Lung (tissue), 12 donors: ENCODE measurements around the gene RALB. TPM values are rescaled to one million over a fixed set of nuclear protein-coding genes. Genes with fewer than 3 reads are reported as not detected.
A peak's percentile ranks its signal among the peaks of the same experiment; 100 is the strongest.

Experiments used
- ATAC-seq: fragments of 200-7000 bp; cut with Tn5 transposase; one replicate; pipeline ENCODE4 v1.9.1; 2020; ENCODE audit warnings: moderate number of reproducible peaks; ENCODE audit not compliant: insufficient read depth, low FRiP score
- DNase-seq, 3 donors: peaks; one replicate each; pipeline ENCODE4 v3.0.0-alpha.2; 2013 to 2017
- H3K27ac ChIP-seq, 2 donors: one replicate each; pipeline ENCODE4 v1.5.1; 2013; ENCODE audit warnings: mild to moderate bottlenecking in 2 of 2, moderate library complexity in 2 of 2, control low read depth in 1 of 2, inconsistent platforms in 1 of 2, low read depth in 1 of 2, low read length in 1 of 2
- H3K27me3 ChIP-seq, 3 donors: one replicate each; pipeline ENCODE4 v1.5.1; 2013; ENCODE audit warnings: low read length in 2 of 3; ENCODE audit not compliant: control insufficient read depth in 3 of 3, insufficient read depth in 3 of 3
- H3K36me3 ChIP-seq, 4 donors: one replicate each; pipeline ENCODE4 v1.5.1; 2013; ENCODE audit warnings: low read length in 4 of 4, mild to moderate bottlenecking in 1 of 4, moderate library complexity in 1 of 4; ENCODE audit not compliant: control insufficient read depth in 4 of 4, insufficient read depth in 4 of 4
- H3K4me1 ChIP-seq, 5 donors: one replicate each; pipeline ENCODE4 v1.5.1; 2013; ENCODE audit warnings: low read length in 5 of 5, mild to moderate bottlenecking in 2 of 5, moderate library complexity in 1 of 5; ENCODE audit not compliant: control insufficient read depth in 5 of 5, insufficient read depth in 5 of 5
- H3K4me3 ChIP-seq: one replicate; pipeline ENCODE4 v1.5.1; 2013; ENCODE audit warnings: mild to moderate bottlenecking, control low read depth, moderate library complexity
- H3K9ac ChIP-seq, 2 donors: one replicate each; pipeline ENCODE4 v1.5.1; 2013; ENCODE audit warnings: low read length in 2 of 2, control low read depth in 1 of 2; ENCODE audit not compliant: insufficient read depth in 1 of 2
- H3K9me3 ChIP-seq, 4 donors: one replicate each; pipeline ENCODE4 v1.5.1; 2013; ENCODE audit warnings: low read length in 3 of 4, mild to moderate bottlenecking in 1 of 4, moderate library complexity in 1 of 4; ENCODE audit not compliant: control insufficient read depth in 4 of 4, insufficient read depth in 3 of 4
- CTCF ChIP-seq: IDR thresholded peaks from 2 replicates; pipeline ENCODE4 v1.5.1; 2012; ENCODE audit warnings: mild to moderate bottlenecking; ENCODE audit errors: control extremely low read depth, extremely low read depth
- WGBS, 2 donors: extraction: QIAGEN DNeasy Blood & Tissue Kit; methylation state at CpG; one replicate each; pipeline ENCODE4 v1.1.7; 2013; 5-methylcytosine and 5-hydroxymethylcytosine counted together
- polyA plus RNA-seq, 2 donors: library from polyadenylated mRNA; stranded (reverse); fragments of 200-250 nt; gene quantifications; one replicate each; pipeline ENCODE4 v1.2.1, GENCODE V29; 2013
- total RNA-seq, 2 donors: library from RNA; depleted of rRNA in 1 of 2; stranded (reverse); fragments of >200 nt in 1 of 2; gene quantifications; one replicate each; pipeline ENCODE4 v1.2.1, GENCODE V29; 2014 to 2021
- donor health status: control.
- donor health status: control.
- donor health status: Bipolar disorder and iron deficiency.
- donor health status: healthy.
- donor health status: DM: yes; HTN: yes; CAD: no.

The RALB gene
- total and polyA plus RNA-seq, 4 donors, result 34.6 to 111 (median 77.1) TPM

- H3K4me3 ChIP-seq, result no peak overlapping the region
- DNase-seq (no peak), ATAC-seq (no peak)
- peak overlapping the region in 1 of 2 donors; percentile 75 for H3K27ac ChIP-seq
- H3K4me1 ChIP-seq, result peaks cover 0 to 17% (median 11%) of the 10 kb centered on the region in 5 donors
- 69 to 76% methylated on average over 12 of the region's 12 CpGs for WGBS, 2 donors
- no peak overlapping the region for H3K9ac ChIP-seq
- no peaks in the 10 kb centered on the region for H3K9me3 ChIP-seq
- no peaks in the 10 kb centered on the region for H3K36me3 ChIP-seq
- peaks cover 0 to under 1% (median 0%) of the 10 kb centered on the region in 3 donors for H3K27me3 ChIP-seq
- TF ChIP-seq CTCF, result no peak
These were observed 7.8 kb upstream of the RALB start for GRCh38 chr2:120244656-120245519.

- Histone ChIP-seq H3K36me3 (no peaks in the 10 kb centered on the region), H3K9me3 (no peaks in the 10 kb centered on the region), H3K27me3 (peaks cover 0 to 4% (median 0%) of the 10 kb centered on the region in 3 donors), H3K4me1 (peaks cover 0 to 15% (median 10%) of the 10 kb centered on the region in 5 donors), H3K9ac (no peak overlapping the region), H3K27ac (peak overlapping the region in 1 of 2 donors; percentile 75), H3K4me3 (no peak overlapping the region)
- ATAC-seq (no peak), DNase-seq (peak in 2 of 3 donors; percentile 39 to 50)
- 55 to 61% methylated on average over 15 of the region's 15 CpGs for WGBS, 2 donors
- TF ChIP-seq CTCF, result no peak
These were observed 6.9 kb upstream of the RALB start for GRCh38 chr2:120245520-120246332.

- WGBS, 2 donors, result 79 to 86% methylated on average over 20 of the region's 20 CpGs
- no peak for ATAC-seq
- no peak for TF ChIP-seq CTCF
These were observed 5.9 kb upstream of the RALB start for GRCh38 chr2:120246546-120247300.

More at GRCh38 chr2:120246546-120247300, 5.9 kb upstream of the RALB start:
- H3K9ac ChIP-seq, result no peak overlapping the region
- H3K27me3 ChIP-seq, result peaks cover 0 to 4% (median 0%) of the 10 kb centered on the region in 3 donors
- no peak overlapping the region for H3K4me3 ChIP-seq
- no peak for DNase-seq
- H3K9me3 ChIP-seq, result no peaks in the 10 kb centered on the region
- peaks cover 0 to 12% (median 9%) of the 10 kb centered on the region in 5 donors for H3K4me1 ChIP-seq
- no peak overlapping the region for H3K27ac ChIP-seq
- no peaks in the 10 kb centered on the region for H3K36me3 ChIP-seq
